ENCODE results near the gene DBH.

DNA sequence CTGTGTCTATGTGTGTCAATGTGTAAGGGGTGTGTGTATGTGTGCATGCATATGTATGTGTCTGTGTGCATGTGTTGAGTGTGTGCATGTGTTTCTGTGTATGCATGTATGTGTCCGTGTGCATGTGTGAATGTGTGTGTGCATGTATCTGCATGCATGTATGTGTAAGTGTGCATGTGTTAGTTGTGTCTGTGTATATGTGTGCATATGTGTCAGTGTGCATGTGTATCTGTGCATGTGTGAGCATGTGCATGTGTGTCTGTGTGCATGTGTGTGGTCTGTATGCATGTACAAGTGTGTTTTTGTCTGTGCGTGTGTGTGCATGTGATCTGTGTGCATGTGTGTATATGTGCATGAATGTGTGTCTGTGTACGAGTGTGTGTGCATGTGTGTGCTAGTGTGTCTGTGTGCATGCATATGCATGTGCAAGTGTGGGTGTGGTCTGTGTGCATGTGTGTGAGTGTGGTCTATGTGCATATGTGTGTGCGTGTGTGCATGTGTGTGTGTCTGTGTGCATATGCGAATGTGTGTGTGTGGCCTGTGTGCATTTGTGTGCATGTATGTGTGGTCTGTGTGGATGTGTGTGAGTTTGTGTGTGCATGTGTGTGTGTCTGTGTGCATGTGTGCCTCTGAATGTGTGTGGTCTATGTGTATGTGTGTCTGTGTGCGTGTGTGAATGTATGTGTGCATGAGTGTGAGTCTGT lies 36.5 kb upstream of the DBH start:
- TF ChIP-seq, protein P1, sequence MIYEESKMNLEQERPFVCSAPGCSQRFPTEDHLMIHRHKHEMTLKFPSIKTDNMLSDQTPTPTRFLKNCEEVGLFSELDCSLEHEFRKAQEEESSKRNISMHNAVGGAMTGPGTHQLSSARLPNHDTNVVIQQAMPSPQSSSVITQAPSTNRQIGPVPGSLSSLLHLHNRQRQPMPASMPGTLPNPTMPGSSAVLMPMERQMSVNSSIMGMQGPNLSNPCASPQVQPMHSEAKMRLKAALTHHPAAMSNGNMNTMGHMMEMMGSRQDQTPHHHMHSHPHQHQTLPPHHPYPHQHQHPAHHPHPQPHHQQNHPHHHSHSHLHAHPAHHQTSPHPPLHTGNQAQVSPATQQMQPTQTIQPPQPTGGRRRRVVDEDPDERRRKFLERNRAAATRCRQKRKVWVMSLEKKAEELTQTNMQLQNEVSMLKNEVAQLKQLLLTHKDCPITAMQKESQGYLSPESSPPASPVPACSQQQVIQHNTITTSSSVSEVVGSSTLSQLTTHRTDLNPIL (CRISPR knock-in tag; IDR thresholded peaks at IDR 0.05; ENCODE audit: low read depth) = no peak
- TF ChIP-seq RARB (CRISPR knock-in tag; IDR thresholded peaks at IDR 0.05) = no peak
- TF ChIP-seq ZNF565 (CRISPR knock-in tag; conservative IDR thresholded peaks at IDR 0.05; ENCODE audit: low read depth) = no peak
- TF ChIP-seq SNAI2 (CRISPR knock-in tag; IDR thresholded peaks at IDR 0.05) = no peak
- no peak for TF ChIP-seq OSR1 (CRISPR knock-in tag; IDR thresholded peaks at IDR 0.05)
- no peak for TF ChIP-seq ISL1 (CRISPR knock-in tag; IDR thresholded peaks at IDR 0.05)
- no peak for TF ChIP-seq ZNF70 (CRISPR knock-in tag; IDR thresholded peaks at IDR 0.05)
- no peak for TF ChIP-seq PPARA (CRISPR knock-in tag; IDR thresholded peaks at IDR 0.05; ENCODE audit: borderline replicate concordance)
- TF ChIP-seq, protein P2, sequence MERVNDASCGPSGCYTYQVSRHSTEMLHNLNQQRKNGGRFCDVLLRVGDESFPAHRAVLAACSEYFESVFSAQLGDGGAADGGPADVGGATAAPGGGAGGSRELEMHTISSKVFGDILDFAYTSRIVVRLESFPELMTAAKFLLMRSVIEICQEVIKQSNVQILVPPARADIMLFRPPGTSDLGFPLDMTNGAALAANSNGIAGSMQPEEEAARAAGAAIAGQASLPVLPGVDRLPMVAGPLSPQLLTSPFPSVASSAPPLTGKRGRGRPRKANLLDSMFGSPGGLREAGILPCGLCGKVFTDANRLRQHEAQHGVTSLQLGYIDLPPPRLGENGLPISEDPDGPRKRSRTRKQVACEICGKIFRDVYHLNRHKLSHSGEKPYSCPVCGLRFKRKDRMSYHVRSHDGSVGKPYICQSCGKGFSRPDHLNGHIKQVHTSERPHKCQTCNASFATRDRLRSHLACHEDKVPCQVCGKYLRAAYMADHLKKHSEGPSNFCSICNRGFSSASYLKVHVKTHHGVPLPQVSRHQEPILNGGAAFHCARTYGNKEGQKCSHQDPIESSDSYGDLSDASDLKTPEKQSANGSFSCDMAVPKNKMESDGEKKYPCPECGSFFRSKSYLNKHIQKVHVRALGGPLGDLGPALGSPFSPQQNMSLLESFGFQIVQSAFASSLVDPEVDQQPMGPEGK (CRISPR knock-in tag; IDR thresholded peaks at IDR 0.05; ENCODE audit: borderline replicate concordance) = no peak
- TF ChIP-seq BACH2 (CRISPR knock-in tag; IDR thresholded peaks at IDR 0.05; ENCODE audit: borderline replicate concordance) = no peak

All from SK-N-SH treated with all-trans-retinoic acid at 6 μM for 48 hours (cell line).